Panc1 (cell line): ENCODE measurements around the gene C1GALT1C1.

Experiments
- CTCF ChIP-seq: fragments of 450-650 bp; IDR thresholded peaks from 2 replicates; pipeline ENCODE4 v1.5.1; 2017; ENCODE audit warnings: mild to moderate bottlenecking
- POLR2AphosphoS5 ChIP-seq: IDR thresholded peaks from 2 replicates; pipeline ENCODE4 v1.6.1; 2012; ENCODE audit warnings: mild to moderate bottlenecking, low read depth, low read length, moderate library complexity
- REST ChIP-seq, 2 experiments: IDR thresholded peaks; 2 replicates each; pipeline ENCODE4 v1.6.1; 2011 to 2012; ENCODE audit warnings: low read depth in 2 of 2, control low read depth in 1 of 2, low read length in 1 of 2, mild to moderate bottlenecking in 1 of 2, moderate library complexity in 1 of 2; ENCODE audit not compliant: insufficient read depth in 1 of 2
- SIN3A ChIP-seq: IDR thresholded peaks from 2 replicates; pipeline ENCODE4 v1.6.1; 2012; ENCODE audit warnings: low read depth, mild to moderate bottlenecking, low read length, moderate library complexity, borderline replicate concordance; ENCODE audit not compliant: insufficient read depth
- TCF7L2 ChIP-seq: IDR thresholded peaks from 2 replicates; pipeline ENCODE4 v1.6.1; 2011; ENCODE audit warnings: mild to moderate bottlenecking, low read depth, low read length, inconsistent platforms

GRCh38 chrX:120642871-120643270, 13.0 kb upstream of the C1GALT1C1 start:
- TF ChIP-seq POLR2AphosphoS5 (no peak), CTCF (no peak), REST (IDR thresholded peaks at IDR 0.05; ENCODE audit: insufficient read depth in 1 of 2, low read depth in 2 of 2, low read length in 1 of 2) (no peak), TCF7L2 (no peak), SIN3A (no peak)
